Right lobe of liver (tissue), 6 donors: ENCODE data around the gene SYT1. TPM values are rescaled to one million over a fixed set of nuclear protein-coding genes. Genes with fewer than 3 reads are reported as not detected.
"Not testable (repeated sequence)": the region's sequence is repeated elsewhere in the genome, so short reads cannot be mapped to it uniquely, and the experiment has no call there.

Experiments used
- ATAC-seq, 4 donors: fragments of 200-7000 bp; cut with Tn5 transposase; one replicate each; pipeline ENCODE4 v1.9.1; 2020; ENCODE audit warnings: mild to moderate bottlenecking in 4 of 4, moderate library complexity in 4 of 4
- DNase-seq, 3 donors: peaks; one replicate each; pipeline ENCODE4 v3.0.0-alpha.2; 2020
- H3K27ac ChIP-seq, 3 donors: fragments of 200-600 bp; one replicate each; pipeline ENCODE4 v1.8.0; 2022
- H3K27me3 ChIP-seq, 2 donors: fragments of 200-600 bp; one replicate each; pipeline ENCODE4 v1.8.0; 2022
- H3K36me3 ChIP-seq, 4 donors: fragments of 200-600 bp; sonication (generic) in 1 of 4; one replicate each; pipeline versions ENCODE4 v1.5.1 to v1.8.0; 2017 to 2022; ENCODE audit warnings: control low read depth in 1 of 4
- H3K4me1 ChIP-seq, 4 donors: fragments of 200-600 bp; sonication (generic) in 1 of 4; one replicate each; pipeline versions ENCODE4 v1.5.1 to v1.8.0; 2017 to 2022; ENCODE audit warnings: control low read depth in 1 of 4
- H3K4me3 ChIP-seq, 3 donors: fragments of 200-600 bp; one replicate each; pipeline ENCODE4 v1.8.0; 2022
- H3K9me3 ChIP-seq, 4 donors: fragments of 200-600 bp; sonication (generic) in 1 of 4; one replicate each; pipeline versions ENCODE4 v1.5.1 to v1.8.0; 2017 to 2022; ENCODE audit warnings: control low read depth in 1 of 4
- POLR2A ChIP-seq: fragments of 450-650 bp; IDR thresholded peaks from one replicate; pipeline ENCODE4 v1.6.1; 2017; ENCODE audit warnings: antibody characterized with exemption, mild to moderate bottlenecking
- WGBS: methylation state at CpG from one replicate; pipeline ENCODE4 v1.1.6; 2018; ENCODE audit warnings: low coverage, low lambda C conversion rate; ENCODE audit not compliant: insufficient coverage; ENCODE audit errors: missing lambda C conversion rate; 5-methylcytosine and 5-hydroxymethylcytosine counted together
- intact Hi-C, 2 donors: fragments of 100-400 bp; cut with DNase I; formaldehyde crosslinking; loops; one replicate each; pipeline versions ENCODE4 v1.11.2 to v1.14.1; 2022
- total RNA-seq, 6 experiments: library from RNA; depleted of rRNA in 2 of 6; stranded (reverse); fragments of >200 nt in 2 of 6; fragmentation: NEBNext Ultra II Directional in 3 of 6; extraction: Animal tissue kit (Norgen Biotek cat#: 25700) in 3 of 6; gene quantifications; one replicate each; pipeline versions ENCODE4 v1.1.0 to v1.2.4, GENCODE V29; 2016 to 2023
- TF ChIP-seq, protein P1 (sequence below), 4 donors: fragments of 200-600 bp in 3 of 4; fragments of 450-650 bp in 1 of 4; IDR thresholded peaks; one replicate each; pipeline versions ENCODE4 v1.5.1 to v1.8.0; 2016 to 2022; ENCODE audit warnings: antibody characterized with exemption in 4 of 4, mild to moderate bottlenecking in 2 of 4
- donor health status: DM: no; HTN: yes; CAD: no.
- donor health status: DM: no; HTN: no; CAD: no.
- donor health status: DM: no; HTN: no; CAD: no.
- donor health status: DM: no; HTN: yes; CAD: no.
- donor health status: DM: no; HTN: yes; CAD: no.

Gene SYT1
- total RNA-seq, 6 experiments from 2014 or later: 0.35 to 1.9 (median 0.81) TPM

DNA sequence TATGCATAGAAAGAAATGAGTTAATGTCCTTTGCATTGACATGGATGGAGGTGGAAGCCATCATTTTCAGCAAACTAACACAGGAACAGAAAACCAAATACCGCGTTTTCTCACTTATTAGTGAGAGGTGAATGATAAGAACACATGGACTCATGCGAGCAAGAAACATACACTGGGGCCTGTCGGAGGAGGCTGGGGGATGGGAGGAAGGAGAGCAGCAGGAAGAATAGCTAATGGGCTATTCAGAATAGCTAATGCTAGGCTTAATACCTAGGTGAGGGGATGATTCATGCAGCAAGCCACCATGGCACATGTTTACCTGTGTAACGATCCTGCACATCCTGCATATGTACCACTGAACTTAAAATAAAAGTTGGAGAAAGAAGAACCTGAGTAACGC lies 29.1 kb upstream of the SYT1 start:
- H3K4me3 ChIP-seq: no peak overlapping the region
- no peaks in the 10 kb centered on the region for H3K36me3 ChIP-seq
- H3K4me1 ChIP-seq: no peaks in the 10 kb centered on the region
- intact Hi-C loops: no loop called here
- DNase-seq (no peak), ATAC-seq (no peak)
- no peaks in the 10 kb centered on the region for H3K27me3 ChIP-seq
- H3K9me3 ChIP-seq: no peaks in the 10 kb centered on the region
- TF ChIP-seq, protein P1, sequence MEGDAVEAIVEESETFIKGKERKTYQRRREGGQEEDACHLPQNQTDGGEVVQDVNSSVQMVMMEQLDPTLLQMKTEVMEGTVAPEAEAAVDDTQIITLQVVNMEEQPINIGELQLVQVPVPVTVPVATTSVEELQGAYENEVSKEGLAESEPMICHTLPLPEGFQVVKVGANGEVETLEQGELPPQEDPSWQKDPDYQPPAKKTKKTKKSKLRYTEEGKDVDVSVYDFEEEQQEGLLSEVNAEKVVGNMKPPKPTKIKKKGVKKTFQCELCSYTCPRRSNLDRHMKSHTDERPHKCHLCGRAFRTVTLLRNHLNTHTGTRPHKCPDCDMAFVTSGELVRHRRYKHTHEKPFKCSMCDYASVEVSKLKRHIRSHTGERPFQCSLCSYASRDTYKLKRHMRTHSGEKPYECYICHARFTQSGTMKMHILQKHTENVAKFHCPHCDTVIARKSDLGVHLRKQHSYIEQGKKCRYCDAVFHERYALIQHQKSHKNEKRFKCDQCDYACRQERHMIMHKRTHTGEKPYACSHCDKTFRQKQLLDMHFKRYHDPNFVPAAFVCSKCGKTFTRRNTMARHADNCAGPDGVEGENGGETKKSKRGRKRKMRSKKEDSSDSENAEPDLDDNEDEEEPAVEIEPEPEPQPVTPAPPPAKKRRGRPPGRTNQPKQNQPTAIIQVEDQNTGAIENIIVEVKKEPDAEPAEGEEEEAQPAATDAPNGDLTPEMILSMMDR (IDR thresholded peaks at IDR 0.05): no peak
- no peak for TF ChIP-seq POLR2A
- H3K27ac ChIP-seq: no peak overlapping the region
- 67% methylated on average over 6 of the region's 6 CpGs for WGBS

DNA sequence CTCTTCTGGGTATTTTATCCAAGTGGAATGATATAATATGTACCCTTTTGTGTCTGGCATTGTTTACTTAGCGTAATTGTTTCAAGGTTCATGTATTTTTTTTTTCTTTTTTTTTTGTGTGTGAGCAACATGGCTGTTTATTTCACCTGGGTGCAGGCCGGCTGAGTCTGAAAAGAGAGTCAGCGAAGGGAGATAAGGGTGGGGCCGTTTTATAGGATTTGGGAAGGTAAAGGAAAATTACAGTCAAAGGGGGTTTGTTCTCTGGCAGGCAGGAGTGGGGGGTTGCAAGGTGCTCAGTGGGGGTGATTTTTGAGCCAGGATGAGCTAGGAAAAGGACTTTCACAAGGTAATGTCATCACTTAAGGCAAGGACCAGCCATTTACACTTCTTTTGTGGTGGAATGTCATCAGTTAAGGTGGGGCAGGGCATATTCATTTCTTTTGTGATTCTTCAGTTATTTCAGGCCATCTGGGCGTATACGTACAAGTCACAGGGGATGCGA lies 24.0 kb upstream of the SYT1 start:
- H3K36me3 ChIP-seq, ATAC-seq, H3K27me3 ChIP-seq, DNase-seq, H3K27ac ChIP-seq, H3K4me3 ChIP-seq, H3K9me3 ChIP-seq, intact Hi-C loops, H3K4me1 ChIP-seq: not testable (repeated sequence)
- WGBS: 75% methylated on average over 7 of the region's 7 CpGs

DNA sequence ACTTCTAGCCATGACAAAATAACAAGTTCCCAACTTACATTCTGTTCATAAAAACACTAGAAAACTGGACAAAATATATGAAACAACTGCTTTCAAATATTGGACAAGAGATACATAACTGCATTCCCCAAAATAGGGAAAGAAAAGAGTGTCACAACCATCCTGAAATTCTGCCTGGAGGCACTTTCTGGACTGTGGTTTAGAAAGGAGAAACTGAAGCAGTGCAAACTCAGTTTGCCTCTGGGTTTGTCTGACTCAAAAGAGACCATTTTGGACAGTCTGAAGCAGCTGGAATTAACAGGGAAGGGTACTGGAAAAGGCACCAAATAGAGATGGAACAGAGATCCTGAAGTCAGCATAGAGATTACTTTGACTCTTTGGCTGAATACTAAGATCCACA lies 11.3 kb upstream of the SYT1 start:
- Histone ChIP-seq H3K36me3 (no peaks in the 10 kb centered on the region), H3K27me3 (no peaks in the 10 kb centered on the region), H3K4me1 (no peaks in the 10 kb centered on the region), H3K27ac (no peak overlapping the region), H3K4me3 (no peak overlapping the region), H3K9me3 (no peaks in the 10 kb centered on the region)
- TF ChIP-seq, protein P1 (IDR thresholded peaks at IDR 0.05): no peak
- TF ChIP-seq POLR2A: no peak
- intact Hi-C loops: no loop called here
- DNase-seq (no peak), ATAC-seq (no peak)

DNA sequence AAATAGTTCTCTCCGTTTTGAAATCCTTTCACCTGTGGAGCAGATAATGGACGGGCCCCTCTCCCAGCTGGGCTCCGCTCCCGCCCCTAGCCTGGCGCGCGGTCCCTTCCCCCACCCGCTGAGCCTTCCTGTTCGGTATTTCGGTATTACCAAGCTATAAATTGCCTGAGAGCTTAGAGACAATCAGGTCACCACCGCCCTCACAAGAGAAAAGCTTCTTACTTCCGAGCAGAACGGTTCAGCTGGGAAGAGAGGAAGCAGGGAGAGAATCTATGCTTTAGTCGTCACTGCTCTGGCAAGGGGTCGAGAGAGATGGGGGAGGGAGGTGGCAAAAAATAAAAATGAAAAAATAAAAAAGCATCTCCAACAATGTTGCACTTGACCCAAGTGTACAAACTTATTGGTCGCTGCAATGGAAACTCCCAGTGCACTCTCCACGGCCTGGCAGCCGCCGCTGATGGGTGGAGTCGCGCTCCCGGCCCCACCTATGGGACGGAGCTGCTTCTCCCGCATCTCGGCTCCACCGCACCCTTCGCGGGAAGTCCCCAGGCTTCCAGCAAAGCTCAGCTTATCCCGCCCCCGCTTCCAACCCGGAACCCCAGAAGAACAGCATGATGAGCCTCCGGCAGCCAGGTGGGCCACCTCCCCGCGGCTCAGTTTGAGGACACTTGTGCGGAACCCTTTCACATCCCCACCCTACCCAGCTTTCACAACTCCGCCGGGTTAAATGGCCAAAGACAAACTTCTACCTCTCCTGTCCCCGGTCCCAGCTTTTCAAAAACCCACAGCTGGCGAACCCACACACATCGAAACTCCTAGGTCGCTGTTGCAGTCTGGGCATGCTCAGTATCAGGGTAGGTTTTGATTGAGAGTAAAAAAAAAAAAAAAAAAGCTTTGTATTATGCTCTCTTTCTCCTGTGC lies 832 bp upstream of the SYT1 start:
- intact Hi-C loops: no loop called here
- Histone ChIP-seq H3K27ac (no peak overlapping the region), H3K4me1 (peaks cover 0 to 9% (median 3%) of the 10 kb centered on the region in 4 donors), H3K36me3 (no peaks in the 10 kb centered on the region), H3K9me3 (no peaks in the 10 kb centered on the region), H3K27me3 (peaks cover 0 to 4% of the 10 kb centered on the region in 2 donors), H3K4me3 (peak overlapping the region; percentile 5 to 26 (median 25))
- DNase-seq (peak in 1 of 3 donors; percentile 43), ATAC-seq (peak; percentile 66 to 93 (median 72))
- TF ChIP-seq POLR2A: no peak
- TF ChIP-seq, protein P1 (IDR thresholded peaks at IDR 0.05): no peak
- 3% methylated on average over 33 of the region's 41 CpGs for WGBS

DNA sequence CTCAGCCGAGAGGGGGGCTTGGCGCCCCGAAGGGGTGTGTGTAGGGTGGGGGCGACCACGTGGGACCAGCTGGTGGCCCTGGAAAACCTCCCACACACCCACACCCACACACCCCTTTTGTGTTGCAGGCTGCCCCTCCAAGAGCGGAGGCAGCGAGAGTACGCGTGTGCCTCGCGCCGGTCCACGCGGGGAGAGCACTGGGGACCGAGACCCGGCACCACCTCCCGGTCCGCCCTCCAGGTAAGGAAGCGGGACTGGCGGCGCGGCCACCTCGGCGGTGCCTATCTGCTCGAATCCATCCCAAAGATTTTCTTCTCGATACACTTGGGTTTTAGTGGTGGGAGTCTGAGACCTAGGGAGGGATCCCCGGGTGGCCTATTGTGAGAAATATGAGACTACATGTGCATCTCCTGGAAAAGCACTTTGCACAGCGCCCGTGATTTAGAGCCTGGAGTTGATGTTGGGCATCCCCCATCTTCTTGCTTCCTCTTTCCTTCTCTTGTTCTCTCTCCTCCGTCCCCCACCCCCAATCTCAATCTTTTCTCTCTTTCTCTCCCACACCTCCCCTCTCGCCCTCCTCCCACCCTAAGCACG lies 393 bp downstream of the SYT1 start:
- DNase-seq: no peak
- peak overlapping the region in 1 of 3 donors; percentile 14 for H3K4me3 ChIP-seq
- intact Hi-C loops: no loop called here
- TF ChIP-seq POLR2A: no peak
- TF ChIP-seq, protein P1 (IDR thresholded peaks at IDR 0.05): no peak
- H3K4me1 ChIP-seq: peaks cover 0 to 9% (median 3%) of the 10 kb centered on the region in 4 donors
- peaks cover 0 to 4% of the 10 kb centered on the region in 2 donors for H3K27me3 ChIP-seq
- peak in 1 of 4 donors; percentile 37 for ATAC-seq
- H3K9me3 ChIP-seq: no peaks in the 10 kb centered on the region
- WGBS: 2% methylated on average over 17 of the region's 32 CpGs
- no peak overlapping the region for H3K27ac ChIP-seq
- no peaks in the 10 kb centered on the region for H3K36me3 ChIP-seq
